RWPE1 (cell line): ENCODE results near the gene ARVCF.

Experiments used
- CTCF ChIA-PET: fragments of 350-600 bp; sonication (Branson Sonifier 250); formaldehyde crosslinking; extraction: SDS; loops from one replicate; lab custom pipeline; 2021; lab: Yijun Ruan, JAX
- POLR2A ChIA-PET: fragments of 400-600 bp; formaldehyde crosslinking; extraction: SDS; loops from one replicate; lab custom pipeline; 2020; ENCODE audit warnings: antibody characterized with exemption; ENCODE audit not compliant: low non-redundant PET; lab: Yijun Ruan, JAX
- DNase-seq: peaks from one replicate; pipeline ENCODE4 v3.0.0; 2012; ENCODE audit warnings: low spot score
- H3K27ac ChIP-seq: fragments of 450-650 bp; 2 replicates; pipeline ENCODE4 v1.5.1; 2017
- TF ChIP-seq, protein P1 (sequence below): fragments of 450-650 bp; conservative IDR thresholded peaks from 2 replicates; pipeline ENCODE4 v1.5.1; 2017; ENCODE audit warnings: low read depth, mild to moderate bottlenecking

Gene ARVCF

DNA sequence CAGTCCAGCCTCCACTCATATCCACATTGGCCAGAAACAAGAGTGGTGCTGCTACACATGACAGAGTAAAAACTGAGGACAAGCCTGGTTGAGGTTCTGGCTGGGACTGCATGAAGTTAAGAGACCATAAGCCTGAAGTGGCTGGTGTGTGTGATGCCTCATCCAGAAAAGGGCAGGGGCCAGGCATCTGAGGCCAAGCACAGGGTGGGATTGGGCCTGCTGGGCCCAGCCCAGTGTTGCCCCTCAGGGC is 25.3 kb downstream of the ARVCF start:
- CTCF ChIA-PET: no interaction called here
- H3K27ac ChIP-seq: no peak overlapping the region
- POLR2A ChIA-PET: no interaction called here
- TF ChIP-seq, protein P1, sequence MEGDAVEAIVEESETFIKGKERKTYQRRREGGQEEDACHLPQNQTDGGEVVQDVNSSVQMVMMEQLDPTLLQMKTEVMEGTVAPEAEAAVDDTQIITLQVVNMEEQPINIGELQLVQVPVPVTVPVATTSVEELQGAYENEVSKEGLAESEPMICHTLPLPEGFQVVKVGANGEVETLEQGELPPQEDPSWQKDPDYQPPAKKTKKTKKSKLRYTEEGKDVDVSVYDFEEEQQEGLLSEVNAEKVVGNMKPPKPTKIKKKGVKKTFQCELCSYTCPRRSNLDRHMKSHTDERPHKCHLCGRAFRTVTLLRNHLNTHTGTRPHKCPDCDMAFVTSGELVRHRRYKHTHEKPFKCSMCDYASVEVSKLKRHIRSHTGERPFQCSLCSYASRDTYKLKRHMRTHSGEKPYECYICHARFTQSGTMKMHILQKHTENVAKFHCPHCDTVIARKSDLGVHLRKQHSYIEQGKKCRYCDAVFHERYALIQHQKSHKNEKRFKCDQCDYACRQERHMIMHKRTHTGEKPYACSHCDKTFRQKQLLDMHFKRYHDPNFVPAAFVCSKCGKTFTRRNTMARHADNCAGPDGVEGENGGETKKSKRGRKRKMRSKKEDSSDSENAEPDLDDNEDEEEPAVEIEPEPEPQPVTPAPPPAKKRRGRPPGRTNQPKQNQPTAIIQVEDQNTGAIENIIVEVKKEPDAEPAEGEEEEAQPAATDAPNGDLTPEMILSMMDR: no peak
- DNase-seq: no peak

DNA sequence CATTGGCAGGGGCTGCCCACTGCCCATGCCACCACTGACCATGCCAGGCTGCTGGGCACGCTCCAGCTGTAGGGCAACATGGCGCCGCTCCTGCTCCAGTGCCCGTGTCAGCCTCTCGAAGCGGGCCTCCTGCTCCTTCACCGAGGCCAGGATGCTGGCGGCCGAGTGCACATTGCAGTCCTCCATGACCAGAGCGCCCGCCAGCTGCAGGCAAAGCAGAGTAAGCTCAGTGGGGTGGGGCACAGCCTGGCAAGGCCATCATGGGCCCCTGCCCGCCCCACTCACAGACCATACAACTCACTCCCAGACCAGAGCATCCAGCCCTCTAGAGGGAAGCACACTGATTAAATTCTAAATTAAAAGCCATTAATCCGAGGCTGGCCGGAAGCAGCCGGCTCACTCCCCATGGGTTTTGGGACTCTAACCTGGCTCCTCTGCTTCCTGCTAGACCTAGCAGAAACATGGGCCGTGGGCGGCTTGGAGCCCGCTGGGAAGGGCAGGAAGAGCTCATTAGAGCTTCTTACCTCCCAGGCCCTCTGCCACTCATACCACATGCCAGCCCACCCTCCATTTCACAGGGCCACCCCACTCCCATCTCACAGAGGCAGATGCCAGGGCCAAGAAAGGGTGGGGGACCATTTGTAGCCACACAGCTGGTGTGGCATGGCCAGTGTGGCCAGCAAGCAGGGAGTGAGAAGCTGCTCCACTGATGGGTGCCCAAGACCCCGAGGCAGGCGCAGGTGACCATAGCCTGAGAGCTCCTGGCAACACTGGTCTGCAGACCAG is 25.8 kb downstream of the ARVCF start:
- CTCF ChIA-PET: no interaction called here
- DNase-seq: no peak
- H3K27ac ChIP-seq: no peak overlapping the region
- POLR2A ChIA-PET: no interaction called here
- TF ChIP-seq, protein P1: no peak

DNA sequence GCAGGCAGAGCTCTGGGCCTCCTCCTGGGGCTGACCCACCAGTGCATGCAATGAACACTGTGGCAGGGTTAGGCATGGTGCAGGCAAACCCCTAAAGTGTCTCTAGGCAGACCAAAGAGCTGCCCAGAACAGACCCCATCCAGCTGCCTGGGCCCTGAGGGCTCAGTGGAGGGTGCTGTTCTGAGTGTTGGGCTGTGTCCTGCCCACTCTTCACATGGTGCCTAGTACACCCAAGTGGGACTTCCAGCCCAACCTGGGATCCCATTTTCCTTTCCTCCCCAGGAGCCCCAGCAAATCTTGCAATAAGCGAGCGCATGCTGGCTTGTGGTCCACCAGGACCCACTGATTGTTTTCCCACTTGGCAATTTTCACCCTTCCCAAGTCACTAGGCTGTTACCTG is 26.4 kb downstream of the ARVCF start:
- ChIA-PET POLR2A (no interaction called here), CTCF (no interaction called here)
- DNase-seq: no peak
- no peak overlapping the region for H3K27ac ChIP-seq
- TF ChIP-seq, protein P1: no peak

DNA sequence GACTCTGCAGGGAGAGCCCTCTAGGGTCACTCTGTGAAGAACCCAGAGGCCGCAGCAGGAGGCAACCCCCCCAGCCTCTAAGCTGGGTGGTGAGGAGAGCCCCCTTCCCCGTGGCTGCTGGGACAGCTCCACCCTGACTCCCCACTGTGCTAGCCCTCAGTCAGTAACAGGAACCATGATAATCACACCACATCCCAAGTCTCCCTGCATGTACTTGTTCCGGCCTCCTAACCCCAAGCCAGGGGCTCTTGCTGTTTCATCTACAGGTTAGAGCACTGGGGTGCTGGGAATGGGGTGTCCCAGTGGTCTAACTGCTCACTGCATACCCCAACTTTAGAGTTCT is 26.9 kb downstream of the ARVCF start:
- peak overlapping the region; percentile 3; the same call in 1 of the 2 replicates for H3K27ac ChIP-seq
- POLR2A ChIA-PET: no interaction called here
- CTCF ChIA-PET: no interaction called here
- TF ChIP-seq, protein P1: no peak
- DNase-seq: no peak

DNA sequence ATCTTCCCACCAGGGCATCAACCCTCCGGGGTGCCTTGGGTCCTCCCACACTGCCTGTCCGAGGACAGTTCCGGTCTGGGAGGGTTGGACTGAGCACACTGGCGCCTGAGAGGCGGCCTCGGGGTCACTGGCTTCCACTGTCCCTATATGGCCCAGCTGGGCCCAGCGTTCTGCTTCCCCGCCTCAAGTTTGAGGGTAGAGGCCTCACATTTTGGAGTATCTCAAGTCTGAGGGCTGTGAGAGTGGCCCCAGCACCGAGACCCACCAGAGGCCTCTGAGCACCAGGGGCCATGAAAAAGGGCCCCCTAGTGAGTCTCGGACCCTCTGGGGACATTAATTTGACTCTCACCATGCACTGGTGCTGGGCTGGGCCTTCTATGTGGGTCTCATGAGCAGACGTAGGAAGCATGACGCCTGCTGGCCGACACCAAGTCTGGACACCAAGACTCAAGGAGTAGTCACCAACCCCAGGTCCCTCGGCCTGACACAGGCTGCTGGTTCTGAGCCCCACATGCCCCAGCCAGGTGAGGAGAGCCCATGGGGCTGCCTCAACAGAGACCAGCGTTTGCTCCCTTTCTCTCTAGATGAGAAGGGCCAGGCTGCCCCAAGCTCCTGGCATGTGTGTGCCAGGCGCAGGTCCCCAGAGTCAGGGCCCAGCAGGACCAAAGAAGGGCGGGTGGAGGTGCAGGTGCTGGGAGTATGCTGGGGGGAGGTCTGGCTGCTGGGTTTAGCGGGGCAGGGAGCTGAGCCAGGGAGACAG is 27.5 kb downstream of the ARVCF start:
- TF ChIP-seq, protein P1: no peak
- CTCF ChIA-PET: no interaction called here
- no peak for DNase-seq
- POLR2A ChIA-PET: no interaction called here
- H3K27ac ChIP-seq: peak overlapping the region; percentile 3; the same call in 1 of the 2 replicates

DNA sequence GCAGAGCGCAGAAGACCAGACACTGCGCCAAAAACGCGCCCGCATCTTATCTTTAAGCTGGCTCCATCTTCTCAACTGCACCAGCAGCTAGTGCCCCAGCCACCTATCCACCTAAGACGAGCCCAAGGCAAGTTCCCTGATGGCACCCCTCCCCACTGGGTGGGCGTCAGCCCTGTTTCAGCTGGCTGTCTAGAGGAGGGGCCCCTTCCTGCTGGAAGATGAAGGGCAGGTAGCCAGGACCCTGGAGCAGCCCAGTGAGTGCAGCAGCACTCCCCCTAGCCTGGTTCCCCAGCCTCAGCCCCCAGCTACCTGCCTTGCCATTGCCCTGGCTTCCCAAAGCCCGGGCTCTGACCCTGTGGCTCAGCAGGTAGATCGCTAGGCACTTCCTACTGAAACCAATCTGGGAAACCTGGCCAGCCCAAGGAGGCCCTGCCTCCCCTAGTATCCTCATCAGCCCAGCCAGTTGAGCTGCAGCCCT is 28.3 kb downstream of the ARVCF start:
- POLR2A ChIA-PET: no interaction called here
- DNase-seq: no peak
- TF ChIP-seq, protein P1: no peak
- CTCF ChIA-PET: no interaction called here
- no peak overlapping the region for H3K27ac ChIP-seq
